GM12873 (cell line): ENCODE measurements around the gene COG3.

Experiments
- TF ChIP-seq, protein P1 (sequence below): IDR thresholded peaks from 2 replicates; pipeline ENCODE4 v1.5.1; 2012; ENCODE audit warnings: low read depth, mild to moderate bottlenecking, moderate library complexity, low read length, control low read depth; ENCODE audit not compliant: insufficient read depth; ENCODE audit errors: missing control alignments

The COG3 gene

GRCh38 chr13:45511310-45512097 is 46.8 kb downstream of the COG3 start:
- TF ChIP-seq, protein P1, sequence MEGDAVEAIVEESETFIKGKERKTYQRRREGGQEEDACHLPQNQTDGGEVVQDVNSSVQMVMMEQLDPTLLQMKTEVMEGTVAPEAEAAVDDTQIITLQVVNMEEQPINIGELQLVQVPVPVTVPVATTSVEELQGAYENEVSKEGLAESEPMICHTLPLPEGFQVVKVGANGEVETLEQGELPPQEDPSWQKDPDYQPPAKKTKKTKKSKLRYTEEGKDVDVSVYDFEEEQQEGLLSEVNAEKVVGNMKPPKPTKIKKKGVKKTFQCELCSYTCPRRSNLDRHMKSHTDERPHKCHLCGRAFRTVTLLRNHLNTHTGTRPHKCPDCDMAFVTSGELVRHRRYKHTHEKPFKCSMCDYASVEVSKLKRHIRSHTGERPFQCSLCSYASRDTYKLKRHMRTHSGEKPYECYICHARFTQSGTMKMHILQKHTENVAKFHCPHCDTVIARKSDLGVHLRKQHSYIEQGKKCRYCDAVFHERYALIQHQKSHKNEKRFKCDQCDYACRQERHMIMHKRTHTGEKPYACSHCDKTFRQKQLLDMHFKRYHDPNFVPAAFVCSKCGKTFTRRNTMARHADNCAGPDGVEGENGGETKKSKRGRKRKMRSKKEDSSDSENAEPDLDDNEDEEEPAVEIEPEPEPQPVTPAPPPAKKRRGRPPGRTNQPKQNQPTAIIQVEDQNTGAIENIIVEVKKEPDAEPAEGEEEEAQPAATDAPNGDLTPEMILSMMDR, result peak; percentile 74

- TF ChIP-seq, protein P1, result no peak
Measured at GRCh38 chr13:45512098-45512496, 47.4 kb downstream of the COG3 start.

- TF ChIP-seq, protein P1, result no peak
Measured at GRCh38 chr13:45516757-45517156, 52.0 kb downstream of the COG3 start.

DNA sequence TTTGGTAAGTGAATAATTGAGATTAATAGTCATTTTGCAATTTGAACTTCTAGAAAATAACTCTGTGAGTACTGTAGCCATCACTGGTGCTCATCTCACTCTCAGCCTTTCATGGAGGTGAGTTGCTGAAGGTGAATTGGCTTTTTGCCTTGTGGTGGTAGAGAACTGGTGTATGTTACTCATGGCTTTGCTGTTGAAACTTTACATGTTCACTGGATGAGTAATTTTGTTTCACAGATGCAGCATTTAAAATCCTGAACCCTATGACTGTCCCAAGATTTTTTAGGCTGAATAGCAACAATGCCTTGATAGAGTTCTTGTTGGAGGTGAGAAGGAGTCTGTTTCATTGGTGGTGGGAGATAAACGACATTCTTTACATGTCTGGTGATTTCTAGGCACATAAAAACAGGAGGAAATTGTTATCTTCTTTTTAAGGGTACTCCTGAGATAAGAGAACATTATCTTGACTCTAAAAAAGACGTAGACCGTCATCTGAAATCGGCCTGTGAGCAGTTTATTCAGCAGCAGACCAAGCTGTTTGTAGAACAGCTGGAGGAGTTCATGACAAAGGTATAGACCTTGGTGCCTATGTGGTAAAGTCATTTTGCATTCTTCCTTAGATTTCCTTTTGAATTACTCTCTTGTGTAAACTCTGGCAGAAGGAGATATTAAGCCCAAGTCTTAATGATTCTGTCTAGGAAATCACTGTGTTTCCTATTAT is 53.9 kb downstream of the COG3 start:
- TF ChIP-seq, protein P1, result no peak

GRCh38 chr13:45519493-45519892 is 54.8 kb downstream of the COG3 start:
- TF ChIP-seq, protein P1, result no peak

- TF ChIP-seq, protein P1, result no peak
Measured at GRCh38 chr13:45521297-45521696, 56.6 kb downstream of the COG3 start.

DNA sequence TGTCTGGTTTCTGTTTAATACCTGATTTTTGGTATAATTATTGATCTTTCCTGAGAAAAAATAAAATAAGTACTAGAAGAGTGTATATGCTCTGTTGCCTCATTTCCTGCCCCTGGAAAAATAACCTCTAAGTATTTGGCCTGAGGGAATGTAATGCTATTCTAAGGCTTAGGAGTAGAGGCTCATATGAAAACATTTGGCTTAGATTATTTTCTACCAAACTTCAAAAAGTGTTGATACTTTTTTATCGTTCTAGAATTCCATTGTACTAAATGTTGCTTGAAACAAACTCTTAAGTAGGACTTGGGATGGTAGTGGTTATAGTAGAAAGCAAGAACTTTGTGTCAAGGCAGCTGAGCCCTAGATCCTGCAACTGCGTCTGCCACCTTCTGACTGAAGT is 57.8 kb downstream of the COG3 start:
- TF ChIP-seq, protein P1, result no peak
